NCI-H187 treated with DMSO at 0.1 percent for 48 hours (cell line): ENCODE results near the gene CLEC17A.
"Not testable (repeated sequence)": the region's sequence is repeated elsewhere in the genome, so short reads cannot be mapped to it uniquely, and the experiment has no call there.

Source experiments
- DNase-seq: peaks from one replicate; lab custom pipeline; 2025; lab: John Stamatoyannopoulos, UW

Gene CLEC17A

GRCh38 chr19:14559916-14560775 is 22.7 kb upstream of the CLEC17A start:
- no peak for DNase-seq

DNA sequence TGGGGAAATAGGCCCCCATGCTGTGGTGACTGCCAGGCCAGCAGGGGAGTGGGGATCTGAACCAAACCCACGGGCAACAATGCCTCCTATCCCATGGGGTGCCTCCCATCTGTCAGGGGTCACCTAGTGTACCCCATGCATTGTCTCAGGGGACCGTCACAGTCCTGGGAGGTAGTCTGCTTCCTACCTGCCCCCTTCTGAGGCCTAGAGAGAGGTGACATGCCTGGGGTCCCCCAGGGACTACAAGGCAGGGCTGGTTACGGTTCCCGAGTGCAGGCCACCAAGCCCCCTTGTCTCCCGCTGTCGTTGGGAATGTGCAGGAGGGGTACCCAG is 22.1 kb upstream of the CLEC17A start:
- DNase-seq: no peak

GRCh38 chr19:14561249-14561648 is 21.6 kb upstream of the CLEC17A start:
- DNase-seq: no peak

GRCh38 chr19:14561847-14562351 is 21.0 kb upstream of the CLEC17A start:
- no peak for DNase-seq

DNA sequence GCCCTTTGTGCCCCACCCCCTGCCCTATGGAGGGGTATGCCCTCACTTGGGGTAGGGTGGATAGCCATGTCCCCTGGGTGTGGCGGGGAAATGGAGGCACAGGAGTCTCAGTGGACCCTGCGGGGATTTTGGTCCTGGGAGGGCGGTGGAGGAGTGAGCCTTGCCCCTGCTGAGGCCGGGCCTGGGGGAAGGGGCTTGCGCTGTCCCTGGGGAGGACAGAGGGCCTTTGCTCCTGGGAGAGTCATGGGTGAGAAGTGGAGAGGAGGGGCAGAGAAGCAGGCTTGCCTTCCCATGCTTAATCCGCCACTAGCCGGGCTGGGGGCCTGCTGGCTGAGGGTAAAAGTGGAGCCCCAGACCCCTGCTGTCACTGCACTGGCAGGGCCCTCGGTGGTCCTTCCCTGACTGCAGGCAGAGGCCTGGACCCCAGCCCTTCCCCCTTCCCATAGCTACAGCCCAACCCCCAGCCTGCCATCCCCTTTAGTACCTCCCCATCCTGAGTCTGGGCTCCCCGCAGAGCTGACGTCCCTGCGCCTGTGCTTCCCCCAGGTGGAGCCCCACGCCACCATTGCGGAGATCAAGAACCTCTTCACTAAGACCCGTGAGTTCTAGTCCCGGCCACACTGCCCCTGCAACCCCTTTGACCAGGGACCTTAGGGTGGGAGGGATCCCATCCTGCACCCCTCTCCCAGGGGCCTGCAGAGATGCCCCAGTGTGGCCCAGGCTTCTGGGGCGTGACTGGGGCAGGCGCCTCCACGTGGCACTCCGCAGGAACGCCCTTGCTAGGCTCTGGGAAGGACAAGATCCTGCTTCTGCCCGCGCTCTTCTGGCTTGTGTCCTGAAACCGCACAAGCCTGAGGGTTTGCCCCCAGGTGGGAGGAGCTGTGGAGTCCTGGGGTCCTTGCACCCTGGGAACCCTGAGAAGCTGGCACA is 20.0 kb upstream of the CLEC17A start:
- DNase-seq: no peak

DNA sequence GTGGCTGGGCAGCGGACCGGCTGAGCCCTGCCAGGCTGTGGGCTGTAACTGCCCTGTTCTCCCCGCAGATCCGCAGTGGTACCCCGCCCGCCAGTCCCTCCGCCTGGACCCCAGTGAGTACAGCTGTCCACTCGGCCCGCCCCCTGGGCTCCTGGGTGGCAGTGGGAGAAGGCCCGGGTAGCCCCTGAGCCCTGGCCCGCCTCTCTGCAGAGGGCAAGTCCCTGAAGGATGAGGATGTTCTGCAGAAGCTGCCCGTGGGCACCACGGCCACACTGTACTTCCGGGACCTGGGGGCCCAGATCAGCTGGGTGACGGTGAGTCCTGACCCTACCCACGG is 19.3 kb upstream of the CLEC17A start:
- no peak for DNase-seq

- no peak for DNase-seq
Measured at GRCh38 chr19:14563989-14564651, 18.8 kb upstream of the CLEC17A start.

- not testable (repeated sequence) for DNase-seq
Measured at GRCh38 chr19:14564652-14565297, 18.1 kb upstream of the CLEC17A start.

GRCh38 chr19:14565298-14565679 is 17.6 kb upstream of the CLEC17A start:
- DNase-seq: no peak

GRCh38 chr19:14565765-14566711 is 16.8 kb upstream of the CLEC17A start:
- DNase-seq: no peak

DNA sequence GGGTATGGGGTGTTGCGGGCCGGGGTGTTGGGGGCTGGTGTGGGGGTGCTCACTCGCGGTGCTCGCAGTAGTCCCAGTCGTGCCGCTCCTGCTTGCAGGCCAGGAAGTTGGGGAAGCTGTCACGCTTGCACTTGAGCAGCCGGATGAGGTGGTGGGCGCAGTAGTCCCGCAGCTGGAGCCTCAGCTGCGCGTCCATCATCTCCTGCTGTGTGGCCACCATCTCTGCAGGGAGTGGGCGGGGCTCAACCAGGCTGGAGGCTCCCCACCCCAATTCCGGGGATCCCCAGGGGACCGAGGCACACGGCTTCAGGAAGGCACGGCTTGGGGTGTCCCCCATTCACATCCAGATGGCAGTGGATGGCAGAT is 16.2 kb upstream of the CLEC17A start:
- DNase-seq: no peak

DNA sequence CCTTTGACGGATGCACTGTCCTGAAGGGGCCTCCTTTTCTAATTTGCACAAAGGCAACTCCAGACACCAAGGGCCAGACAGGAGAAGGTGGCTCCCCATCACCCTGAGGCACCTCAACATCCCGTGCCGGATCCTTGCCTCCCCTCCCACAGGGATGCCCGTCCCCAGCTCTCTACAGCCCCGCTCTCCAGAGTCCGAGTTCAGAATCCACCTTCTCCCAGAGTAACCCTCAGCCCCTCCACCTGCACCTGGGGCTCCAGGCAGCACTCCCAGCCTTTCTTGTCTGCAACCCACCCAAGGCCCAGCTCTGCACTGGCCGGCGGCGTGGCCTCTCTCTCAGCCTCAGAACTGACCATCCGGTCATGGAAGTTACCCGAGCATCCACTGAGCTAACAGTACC is 15.8 kb upstream of the CLEC17A start:
- no peak for DNase-seq

DNA sequence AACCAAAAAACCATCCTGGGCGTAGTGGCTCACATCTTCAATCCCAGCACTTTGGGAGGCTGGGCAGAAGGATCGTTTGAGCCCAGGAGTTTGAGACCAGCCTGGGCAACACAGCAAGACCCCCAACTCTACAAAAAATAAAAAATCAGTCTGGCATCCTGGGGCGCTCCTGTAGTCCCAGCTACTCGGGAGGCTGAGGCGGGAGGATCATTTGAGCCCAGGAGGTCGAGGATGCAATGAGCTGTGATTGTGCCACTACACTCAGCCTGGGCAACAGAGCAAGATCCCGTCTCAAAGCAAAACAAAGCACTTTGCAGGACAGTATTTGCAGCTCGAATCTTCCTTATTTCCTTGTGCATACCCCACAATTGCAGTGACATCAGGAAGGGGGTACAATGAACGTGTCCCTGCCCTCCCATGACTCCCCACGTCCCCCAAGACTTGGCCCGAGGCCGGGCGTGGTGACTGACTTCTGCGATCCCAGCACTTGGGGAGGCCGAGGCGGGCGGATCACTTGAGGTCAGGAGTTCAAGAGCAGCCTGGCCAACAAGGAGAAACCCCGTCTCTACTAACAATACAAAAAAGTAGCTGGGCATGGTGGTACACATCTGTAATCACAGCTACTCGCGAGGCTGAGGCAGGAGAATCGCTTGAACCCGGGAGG is 11.9 kb upstream of the CLEC17A start:
- DNase-seq: no peak

DNA sequence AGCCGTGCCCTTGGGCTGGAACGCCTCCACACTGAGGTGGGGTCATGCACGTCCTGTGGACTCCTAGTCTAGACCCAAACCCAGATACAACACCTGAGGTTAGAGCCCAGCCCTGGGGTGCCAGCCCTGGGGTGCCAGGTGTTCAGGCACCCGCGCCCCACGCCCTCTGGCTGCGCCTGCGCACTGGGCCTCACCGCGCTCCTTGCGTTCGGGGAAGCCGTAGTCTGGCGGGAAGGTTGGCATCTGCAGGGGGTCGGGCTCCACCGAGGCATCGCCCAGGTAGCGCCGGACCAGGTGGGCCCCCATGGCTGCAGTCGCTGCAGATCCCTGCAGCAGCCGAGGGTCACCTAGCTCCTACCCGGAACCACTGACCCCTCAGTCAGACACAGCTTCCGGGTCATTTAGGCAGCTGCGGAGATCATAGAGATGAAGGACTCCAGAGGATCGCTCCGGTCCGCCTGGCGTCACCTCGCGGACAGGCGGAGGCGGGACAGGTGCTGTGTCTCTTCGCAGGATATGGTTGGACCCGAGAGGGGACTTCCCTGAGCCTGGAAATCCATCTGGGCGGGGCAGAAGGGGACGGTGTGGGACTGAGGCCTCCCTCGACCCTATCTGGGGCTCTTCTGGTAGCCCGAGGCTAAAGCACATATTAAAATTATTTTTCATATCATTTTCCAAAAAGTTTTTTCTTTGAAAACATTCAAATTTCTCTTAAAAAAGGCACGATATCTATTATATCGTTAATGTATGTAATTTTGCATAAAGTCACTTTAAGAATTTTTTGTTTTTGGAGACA is 11.0 kb upstream of the CLEC17A start, which contains the start of gene NDUFB7:
NDUFB7 (minus strand) TSS at position 372 of the 796 bp plus-strand sequence; CDS start at position 306, 66 bp downstream.
- peak; percentile 51 for DNase-seq

- DNase-seq: no peak
Measured at GRCh38 chr19:14575428-14575980, 7.4 kb upstream of the CLEC17A start.

GRCh38 chr19:14576363-14576762 is 6.5 kb upstream of the CLEC17A start:
- no peak for DNase-seq

DNA sequence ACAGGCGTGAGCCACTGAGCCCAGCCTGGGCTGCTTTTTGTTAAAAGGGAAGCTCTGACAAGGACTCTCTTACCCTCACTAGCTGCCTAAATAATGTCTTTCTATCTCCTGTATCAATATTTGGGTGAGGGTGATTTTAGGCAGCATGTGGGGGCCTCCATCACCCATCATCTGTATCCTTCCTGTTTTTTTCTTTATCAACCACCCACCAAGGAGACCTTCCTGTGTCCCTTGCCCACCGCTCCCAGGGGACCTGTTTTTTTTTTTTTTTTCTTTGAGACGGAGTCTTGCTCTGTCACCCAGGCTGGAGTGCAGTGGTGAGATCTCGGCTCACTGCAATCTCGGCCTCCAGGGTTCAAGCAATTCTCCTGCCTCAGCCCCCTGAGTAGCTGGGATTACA is 5.6 kb upstream of the CLEC17A start:
- no peak for DNase-seq

- no peak for DNase-seq
Measured at GRCh38 chr19:14577885-14578427, 4.9 kb upstream of the CLEC17A start.
